ENCODE results near the gene ZNF391.
"Not testable (repeated sequence)": the region's sequence is repeated elsewhere in the genome, so short reads cannot be mapped to it uniquely, and the experiment has no call there.

The ZNF391 gene

GRCh38 chr6:27388293-27389197 is at the start of gene ZNF391:
Gene ZNF391, plus strand, starts transcription at chr6:27388759. Its CDS starts 11,612 bp downstream, at chr6:27400371.
- peak; percentile 89 for DNase-seq (ENCODE audit: low spot score)

- no peak for DNase-seq (ENCODE audit: low spot score)
Observed at GRCh38 chr6:27352850-27353249, 35.7 kb upstream of the ZNF391 start.

GRCh38 chr6:27358786-27359185 is 29.8 kb upstream of the ZNF391 start:
- DNase-seq (ENCODE audit: low spot score) = no peak

GRCh38 chr6:27359231-27359630 is 29.3 kb upstream of the ZNF391 start:
- no peak for DNase-seq (ENCODE audit: low spot score)

- no peak for DNase-seq (ENCODE audit: low spot score)
Observed at GRCh38 chr6:27368202-27368601, 20.4 kb upstream of the ZNF391 start.

- no peak for DNase-seq (ENCODE audit: low spot score)
Observed at GRCh38 chr6:27370391-27370790, 18.2 kb upstream of the ZNF391 start.

- DNase-seq (ENCODE audit: low spot score) = peak; percentile 91
Observed at GRCh38 chr6:27374824-27375612, 13.5 kb upstream of the ZNF391 start.

- no peak for DNase-seq (ENCODE audit: low spot score)
Observed at GRCh38 chr6:27375613-27376079, 12.9 kb upstream of the ZNF391 start.

- DNase-seq (ENCODE audit: low spot score) = not testable (repeated sequence)
Observed at GRCh38 chr6:27378406-27378805, 10.2 kb upstream of the ZNF391 start.

GRCh38 chr6:27381001-27381400 is 7.6 kb upstream of the ZNF391 start:
- DNase-seq (ENCODE audit: low spot score) = not testable (repeated sequence)

GRCh38 chr6:27383011-27383410 is 5.5 kb upstream of the ZNF391 start:
- DNase-seq (ENCODE audit: low spot score) = no peak

GRCh38 chr6:27383481-27383880 is 5.1 kb upstream of the ZNF391 start:
- no peak for DNase-seq (ENCODE audit: low spot score)

GRCh38 chr6:27392623-27393022 is 4.1 kb downstream of the ZNF391 start:
- no peak for DNase-seq (ENCODE audit: low spot score)

- DNase-seq (ENCODE audit: low spot score) = no peak
Observed at GRCh38 chr6:27394073-27394472, 5.5 kb downstream of the ZNF391 start.

- DNase-seq (ENCODE audit: low spot score) = no peak
Observed at GRCh38 chr6:27400877-27401642, 12.5 kb downstream of the ZNF391 start.

- DNase-seq (ENCODE audit: low spot score) = no peak
Observed at GRCh38 chr6:27406085-27406484, 17.5 kb downstream of the ZNF391 start.

GRCh38 chr6:27407153-27407814 is 18.7 kb downstream of the ZNF391 start:
- no peak for DNase-seq (ENCODE audit: low spot score)

GRCh38 chr6:27414300-27414699 is 25.7 kb downstream of the ZNF391 start:
- no peak for DNase-seq (ENCODE audit: low spot score)

- no peak for DNase-seq (ENCODE audit: low spot score)
Observed at GRCh38 chr6:27414996-27415395, 26.4 kb downstream of the ZNF391 start.

- DNase-seq (ENCODE audit: low spot score) = no peak
Observed at GRCh38 chr6:27415898-27416297, 27.3 kb downstream of the ZNF391 start.

- no peak for DNase-seq (ENCODE audit: low spot score)
Observed at GRCh38 chr6:27419363-27419762, 30.8 kb downstream of the ZNF391 start.
